ENCODE data around the gene CBFB.

- TF ChIP-seq GATA2 (IDR thresholded peaks at IDR 0.05; ENCODE audit: low read depth, low read length) (no peak), GATA3 (IDR thresholded peaks at IDR 0.05; ENCODE audit: low read depth, low read length) (no peak)
Observed at GRCh38 chr16:67098599-67098998, 69.7 kb downstream of the CBFB start.
